Loucy (cell line): ENCODE results near the gene TCF7.

Experiments
- H2AFZ ChIP-seq: fragments of 200-600 bp; sonication (generic); 2 replicates; pipeline ENCODE4 v1.6.0; 2016; ENCODE audit warnings: antibody characterized with exemption, mild to moderate bottlenecking, low read length, moderate library complexity
- H3F3A ChIP-seq: fragments of 200-600 bp; 2 replicates; pipeline ENCODE4 v1.6.0; 2016; ENCODE audit warnings: antibody characterized with exemption, low read depth, mild to moderate bottlenecking
- H3K27me3 ChIP-seq: fragments of 200-600 bp; sonication (generic); 2 replicates; pipeline ENCODE4 v1.6.1; 2014; ENCODE audit warnings: low read length, mild to moderate bottlenecking; ENCODE audit not compliant: insufficient read depth, poor library complexity, severe bottlenecking
- H3K36me3 ChIP-seq: fragments of 200-600 bp; sonication (generic); 2 replicates; pipeline ENCODE4 v1.6.1; 2016; ENCODE audit warnings: low read length; ENCODE audit not compliant: insufficient read depth
- H3K4me1 ChIP-seq: fragments of 200-600 bp; sonication (generic); 2 replicates; pipeline ENCODE4 v1.5.1; 2014; ENCODE audit warnings: low read length, mild to moderate bottlenecking; ENCODE audit not compliant: insufficient read depth, poor library complexity, severe bottlenecking
- H3K4me2 ChIP-seq: fragments of 200-600 bp; sonication (generic); 2 replicates; pipeline ENCODE4 v1.6.0; 2014; ENCODE audit warnings: antibody characterized with exemption, low read length, low read depth, mild to moderate bottlenecking; ENCODE audit not compliant: poor library complexity, severe bottlenecking
- H3K4me3 ChIP-seq: fragments of 200-600 bp; sonication (generic); 2 replicates; pipeline ENCODE4 v1.5.1; 2014; ENCODE audit warnings: low read length, mild to moderate bottlenecking, mixed read lengths; ENCODE audit not compliant: poor library complexity, severe bottlenecking
- H3K79me2 ChIP-seq: fragments of 200-600 bp; sonication (generic); 2 replicates; pipeline ENCODE4 v1.6.1; 2014; ENCODE audit warnings: low read length; ENCODE audit not compliant: insufficient read depth
- H3K9ac ChIP-seq: fragments of 200-600 bp; sonication (generic); 2 replicates; pipeline ENCODE4 v1.6.0; 2014; ENCODE audit warnings: mild to moderate bottlenecking, low read depth, low read length, moderate library complexity; ENCODE audit not compliant: poor library complexity, severe bottlenecking
- H3K9me2 ChIP-seq: fragments of 200-600 bp; sonication (generic); replicated peaks from 2 replicates; pipeline ENCODE4 v1.6.1; 2016; ENCODE audit warnings: low read depth, low read length, mixed read lengths
- H3K9me3 ChIP-seq: fragments of 200-600 bp; sonication (generic); 2 replicates; pipeline ENCODE4 v1.6.1; 2014; ENCODE audit warnings: mild to moderate bottlenecking, antibody characterized with exemption, low read length, low read depth; ENCODE audit not compliant: insufficient read depth
- H4K20me1 ChIP-seq: fragments of 200-600 bp; sonication (generic); 2 replicates; pipeline ENCODE4 v1.6.0; 2014; ENCODE audit warnings: antibody characterized with exemption, low read length, mild to moderate bottlenecking; ENCODE audit not compliant: insufficient read depth, poor library complexity, severe bottlenecking
- CTCF ChIP-seq: fragments of 200-600 bp; sonication (generic); conservative IDR thresholded peaks from 2 replicates; pipeline ENCODE4 v1.5.1; 2014; ENCODE audit warnings: mild to moderate bottlenecking, antibody characterized with exemption, low read length
- EZH2phosphoT487 ChIP-seq: fragments of 200-600 bp; IDR thresholded peaks from 2 replicates; pipeline ENCODE4 v1.6.1; 2018; ENCODE audit warnings: antibody characterized with exemption, mild to moderate bottlenecking, moderate library complexity, borderline replicate concordance

TCF7 gene

GRCh38 chr5:134146651-134147518, 32.4 kb downstream of the TCF7 start:
- H3K79me2 ChIP-seq, result no peaks in the 10 kb centered on the region

GRCh38 chr5:134148316-134148715, 33.8 kb downstream of the TCF7 start:
- Histone ChIP-seq H3K4me2 (no peak overlapping the region), H3K4me1 (no peaks in the 10 kb centered on the region), H2AFZ (no peak overlapping the region), H3K9me3 (no peaks in the 10 kb centered on the region), H3F3A (no peaks in the 10 kb centered on the region), H3K9me2 (no peaks in the 10 kb centered on the region), H3K27me3 (no peaks in the 10 kb centered on the region), H3K4me3 (no peak overlapping the region), H3K79me2 (no peaks in the 10 kb centered on the region), H3K36me3 (peaks cover 47% of the 10 kb centered on the region; the same call in 1 of the 2 replicates), H4K20me1 (peaks cover 5% of the 10 kb centered on the region), H3K9ac (no peak overlapping the region)
- TF ChIP-seq CTCF (no peak), EZH2phosphoT487 (no peak)

More at GRCh38 chr5:134146651-134147518, 32.4 kb downstream of the TCF7 start:
- Histone ChIP-seq H2AFZ (no peak overlapping the region), H3K4me3 (no peak overlapping the region), H3K9ac (no peak overlapping the region), H3K4me2 (no peak overlapping the region), H3K9me2 (no peaks in the 10 kb centered on the region), H3F3A (no peaks in the 10 kb centered on the region), H3K36me3 (peaks cover 38% of the 10 kb centered on the region; the same call in 1 of the 2 replicates), H3K27me3 (no peaks in the 10 kb centered on the region), H3K4me1 (no peaks in the 10 kb centered on the region), H3K9me3 (no peaks in the 10 kb centered on the region), H4K20me1 (peaks cover 5% of the 10 kb centered on the region)
- no peak for TF ChIP-seq CTCF

- no peak overlapping the region for H3K9ac ChIP-seq
- no peaks in the 10 kb centered on the region for H3K9me3 ChIP-seq
- H3K4me1 ChIP-seq, result no peaks in the 10 kb centered on the region
- H4K20me1 ChIP-seq, result peaks cover 5% of the 10 kb centered on the region
- H3K36me3 ChIP-seq, result peaks cover 55% of the 10 kb centered on the region; the same call in 1 of the 2 replicates
- no peaks in the 10 kb centered on the region for H3K79me2 ChIP-seq
- H3K27me3 ChIP-seq, result no peaks in the 10 kb centered on the region
- H3K9me2 ChIP-seq, result no peaks in the 10 kb centered on the region
- H3F3A ChIP-seq, result no peaks in the 10 kb centered on the region
- H3K4me2 ChIP-seq, result no peak overlapping the region
- TF ChIP-seq CTCF (no peak), EZH2phosphoT487 (no peak)
- no peak overlapping the region for H3K4me3 ChIP-seq
- no peak overlapping the region for H2AFZ ChIP-seq
These were observed 34.6 kb downstream of the TCF7 start for GRCh38 chr5:134148986-134149539.
